ENCODE results near the gene PPP2CA. TPM values are rescaled to one million over a fixed set of nuclear protein-coding genes. Genes with fewer than 3 reads are reported as not detected.

Gene PPP2CA
- total and polyA plus RNA-seq, 9 of the 15 experiments (the other 6 are each of a cell fraction or from before 2014, with no cell fraction given): 23.0 to 257 (median 109) TPM

DNA sequence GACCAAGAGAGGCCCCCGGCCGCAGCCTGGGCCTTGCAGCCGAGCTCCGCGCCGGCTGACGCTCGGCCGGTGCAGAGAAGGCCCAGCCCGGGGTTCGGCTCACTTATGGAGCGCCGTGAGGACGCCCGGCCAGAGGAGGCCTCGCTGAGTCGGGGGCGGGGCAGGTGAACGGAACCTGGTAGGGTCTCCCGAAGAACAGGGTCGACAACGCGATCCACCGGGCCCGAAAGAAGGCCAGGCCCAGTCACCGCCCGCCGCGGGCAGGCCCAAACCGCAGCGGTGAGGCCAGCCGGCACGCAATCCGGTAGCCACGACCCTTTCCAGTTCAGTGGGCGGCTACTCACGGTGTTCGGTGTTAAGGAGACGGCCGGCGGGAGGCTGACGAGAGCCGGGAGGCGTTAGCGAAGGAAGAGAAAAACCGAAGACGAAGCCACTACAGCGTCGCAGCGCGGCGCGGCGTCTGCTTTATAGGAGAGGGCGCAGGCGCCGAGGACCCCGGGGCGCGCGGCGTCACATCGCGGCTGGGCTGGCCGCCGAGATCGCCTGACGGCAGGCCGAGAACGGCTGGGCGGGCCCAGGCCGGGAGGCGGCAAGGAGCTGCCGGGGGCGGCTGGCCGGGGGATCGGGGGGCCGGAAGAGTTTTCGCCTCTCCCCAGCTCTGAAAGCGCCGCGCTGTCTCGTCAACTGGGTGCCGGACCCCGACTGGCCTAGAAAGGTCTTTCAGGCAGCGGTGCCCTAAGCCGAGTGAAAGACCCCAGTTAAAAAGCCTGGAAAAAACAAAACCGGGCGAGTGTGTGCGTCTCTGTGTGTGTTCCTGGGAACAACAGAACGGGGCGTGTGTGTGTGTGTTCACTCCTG is 49.1 kb downstream of the PPP2CA start, which contains the start of gene SKP1:
Gene SKP1 (minus strand): TSS at position 440 of the 858 bp plus-strand sequence. CDS start 2,928 bp downstream, outside the sequence.
- ATAC-seq (peak; percentile 89), FAIRE-seq (peak; percentile 66), DNase-seq (ENCODE audit: extremely low read depth in 1 of 4, low spot score in 3 of 4) (peak; percentile 89 to 93 (median 90))
- intact Hi-C loops (cut with micrococcal nuclease) (loop anchor here (2.0 kb wide), 2 partner anchors 194 to 472 kb away; partner anchors contain the start of genes SEC24A and UBE2B), in situ Hi-C loops (cut with MboI) (no loop called here)
- POLR2A ChIA-PET: interaction anchor here (0.5 to 3.6 kb wide), 44 partner anchors 8 to 669 kb away, joined by 3 to 40 read pairs (median 4); partner anchors contain the start of genes C5orf24, PPP2CA, SEC24A and UBE2B
- no peaks in the 10 kb centered on the region for H3K27me3 ChIP-seq (ENCODE audit: control insufficient read depth in 2 of 2, insufficient read depth in 2 of 2, low read length in 2 of 2)
- H3K36me3 ChIP-seq (ENCODE audit: control insufficient read depth, insufficient read depth, low read length): peaks cover 26% of the 10 kb centered on the region
- H3K4me3 ChIP-seq: peak within 1 kb of the TSS; percentile 98
- peaks cover 51% of the 10 kb centered on the region for H3K79me2 ChIP-seq (ENCODE audit: control insufficient read depth, insufficient read depth, low read length)
- peak within 1 kb of the TSS; percentile 98 for H3K4me2 ChIP-seq (ENCODE audit: insufficient read depth, low read length)
- H3K9ac ChIP-seq (ENCODE audit: insufficient read depth in 1 of 2, low read depth in 2 of 2, low read length in 2 of 2): peak within 1 kb of the TSS; percentile 95 to 96
- peaks cover 19% of the 10 kb centered on the region; the same call in 1 of the 2 replicates for H4K20me1 ChIP-seq (replicated peaks; ENCODE audit: control insufficient read depth, insufficient read depth, low read length)
- BruUV-seq (replicated peaks): no TSS peak
- CTCF ChIA-PET (ENCODE audit: low intra/inter-chr PET ratio): no interaction called here
- H3K9me3 ChIP-seq (replicated peaks; ENCODE audit: control insufficient read depth, insufficient read depth, low read depth, low read length): no peaks in the 10 kb centered on the region
- peak within 1 kb of the TSS; percentile 99 for H2AFZ ChIP-seq (ENCODE audit: low read depth, low read length)
- H3K27ac ChIP-seq (ENCODE audit: extremely low read depth, low read depth, low read length): peak within 1 kb of the TSS; percentile 97
- peaks cover 17 to 18% of the 10 kb centered on the region in 2 experiments for H3K4me1 ChIP-seq (replicated peaks in 1 of 2; ENCODE audit: control insufficient read depth in 2 of 2, insufficient read depth in 2 of 2, low read length in 2 of 2)
- under 1% methylated on average over 81 of the region's 92 CpGs for WGBS (ENCODE audit: insufficient coverage, low coverage, missing lambda C conversion rate)
- no peaks in the 10 kb centered on the region for H3K9me1 ChIP-seq (ENCODE audit: control insufficient read depth, insufficient read depth, low read length)
- TF ChIP-seq NFIC (IDR thresholded peaks at IDR 0.05): peak; percentile 39
- TF ChIP-seq ZNF41 (CRISPR knock-in tag; conservative IDR thresholded peaks at IDR 0.05): no peak
- no peak for TF ChIP-seq ZC3H8 (IDR thresholded peaks at IDR 0.05)
- TF ChIP-seq MAZ (CRISPR knock-in tag; conservative IDR thresholded peaks at IDR 0.05 in 1 of 2, IDR thresholded peaks at IDR 0.05 in 1 of 2): peak in 1 of 2 experiments; percentile 57; a peak in 3 of 4 replicates
- no peak; the same call in 1 of the 2 replicates for TF ChIP-seq CBFB (CRISPR knock-in tag; IDR thresholded peaks at IDR 0.05)
- peak; percentile 98 for TF ChIP-seq MTA3 (IDR thresholded peaks at IDR 0.05; ENCODE audit: borderline replicate concordance)
- 0 out of 4 replicates have a peak, but pooled peaks of 1 of the 2 experiments have one; percentile 37 for TF ChIP-seq SRF (CRISPR knock-in tag; IDR thresholded peaks at IDR 0.05)
- TF ChIP-seq RCOR1 (IDR thresholded peaks at IDR 0.05; ENCODE audit: borderline replicate concordance in 1 of 2, low read depth in 2 of 2, low read length in 2 of 2): peak in 1 of 2 experiments; percentile 29; a peak in 1 of 4 replicates
- TF ChIP-seq SRSF1 (IDR thresholded peaks at IDR 0.05; ENCODE audit: low read depth, low read length): no peak
- no peak for TF ChIP-seq EP300 (IDR thresholded peaks at IDR 0.05; ENCODE audit: low read length)
- TF ChIP-seq MED1 (CRISPR knock-in tag; IDR thresholded peaks at IDR 0.05; ENCODE audit: borderline replicate concordance): 0 out of 2 replicates have a peak, but pooled peaks have one; percentile 85
- TF ChIP-seq, protein P1, sequence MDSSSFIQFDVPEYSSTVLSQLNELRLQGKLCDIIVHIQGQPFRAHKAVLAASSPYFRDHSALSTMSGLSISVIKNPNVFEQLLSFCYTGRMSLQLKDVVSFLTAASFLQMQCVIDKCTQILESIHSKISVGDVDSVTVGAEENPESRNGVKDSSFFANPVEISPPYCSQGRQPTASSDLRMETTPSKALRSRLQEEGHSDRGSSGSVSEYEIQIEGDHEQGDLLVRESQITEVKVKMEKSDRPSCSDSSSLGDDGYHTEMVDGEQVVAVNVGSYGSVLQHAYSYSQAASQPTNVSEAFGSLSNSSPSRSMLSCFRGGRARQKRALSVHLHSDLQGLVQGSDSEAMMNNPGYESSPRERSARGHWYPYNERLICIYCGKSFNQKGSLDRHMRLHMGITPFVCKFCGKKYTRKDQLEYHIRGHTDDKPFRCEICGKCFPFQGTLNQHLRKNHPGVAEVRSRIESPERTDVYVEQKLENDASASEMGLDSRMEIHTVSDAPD (CRISPR knock-in tag; IDR thresholded peaks at IDR 0.05): no peak
- no peak for TF ChIP-seq ZKSCAN3 (CRISPR knock-in tag; IDR thresholded peaks at IDR 0.05)
- TF ChIP-seq XRCC4 (IDR thresholded peaks at IDR 0.05; ENCODE audit: extremely low read depth, insufficient read depth, insufficient read length): no peak
- TF ChIP-seq PRPF4 (IDR thresholded peaks at IDR 0.05; ENCODE audit: insufficient read depth, low read depth, low read length, poor library complexity, severe bottlenecking): peak; percentile 95
- TF ChIP-seq BRF1 (IDR thresholded peaks at IDR 0.05; ENCODE audit: borderline replicate concordance, extremely low read depth, insufficient read length): no peak
- TF ChIP-seq, protein P2, sequence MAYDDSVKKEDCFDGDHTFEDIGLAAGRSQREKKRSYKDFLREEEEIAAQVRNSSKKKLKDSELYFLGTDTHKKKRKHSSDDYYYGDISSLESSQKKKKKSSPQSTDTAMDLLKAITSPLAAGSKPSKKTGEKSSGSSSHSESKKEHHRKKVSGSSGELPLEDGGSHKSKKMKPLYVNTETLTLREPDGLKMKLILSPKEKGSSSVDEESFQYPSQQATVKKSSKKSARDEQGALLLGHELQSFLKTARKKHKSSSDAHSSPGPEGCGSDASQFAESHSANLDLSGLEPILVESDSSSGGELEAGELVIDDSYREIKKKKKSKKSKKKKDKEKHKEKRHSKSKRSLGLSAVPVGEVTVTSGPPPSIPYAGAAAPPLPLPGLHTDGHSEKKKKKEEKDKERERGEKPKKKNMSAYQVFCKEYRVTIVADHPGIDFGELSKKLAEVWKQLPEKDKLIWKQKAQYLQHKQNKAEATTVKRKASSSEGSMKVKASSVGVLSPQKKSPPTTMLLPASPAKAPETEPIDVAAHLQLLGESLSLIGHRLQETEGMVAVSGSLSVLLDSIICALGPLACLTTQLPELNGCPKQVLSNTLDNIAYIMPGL (CRISPR knock-in tag; IDR thresholded peaks at IDR 0.05): peak; percentile 95
- TF ChIP-seq SMARCB1 (IDR thresholded peaks at IDR 0.05; ENCODE audit: insufficient read length, low read depth): no peak

Measured in K562 (cell line).